HepG2 (cell line): Measurements from ENCODE around the gene NPW. TPM values are rescaled to one million over a fixed set of nuclear protein-coding genes. Genes with fewer than 3 reads are reported as not detected.

ENCODE experiments used
- BCL6 ChIP-seq: IDR thresholded peaks from 2 replicates; pipeline ENCODE4 v1.6.1; 2016; ENCODE audit warnings: missing genetic modification reagents, missing compliant biosample characterization
- CHCHD3 ChIP-seq: sonication (generic); formaldehyde crosslinking; IDR thresholded peaks from 2 replicates; pipeline ENCODE4 v1.8.0; 2022; ENCODE audit warnings: mild to moderate bottlenecking, missing genetic modification reagents, moderate library complexity
- CHD2 ChIP-seq: IDR thresholded peaks from 2 replicates; pipeline ENCODE4 v1.6.1; 2011; ENCODE audit warnings: low read depth, low read length, improper control_type of control experiment
- EED ChIP-seq: sonication (generic); formaldehyde crosslinking; IDR thresholded peaks from 2 replicates; pipeline ENCODE4 v1.5.0; 2020; ENCODE audit warnings: mild to moderate bottlenecking, missing genetic modification reagents
- FIP1L1 ChIP-seq: fragments of 200-400 bp; formaldehyde crosslinking; IDR thresholded peaks from 2 replicates; pipeline ENCODE4 v1.6.1; 2018; ENCODE audit warnings: low read depth, mild to moderate bottlenecking, low read length, moderate library complexity, borderline replicate concordance; ENCODE audit not compliant: insufficient read depth
- GTF3A ChIP-seq: sonication (generic); formaldehyde crosslinking; conservative IDR thresholded peaks from 2 replicates; pipeline ENCODE4 v1.4.0; 2020; ENCODE audit warnings: mild to moderate bottlenecking, missing genetic modification reagents
- KAT7 ChIP-seq: IDR thresholded peaks from 2 replicates; pipeline ENCODE4 v1.6.1; 2018; ENCODE audit warnings: borderline replicate concordance, missing compliant biosample characterization
- MAZ ChIP-seq, 2 experiments: sonication (generic) in 1 of 2; formaldehyde crosslinking in 1 of 2; IDR thresholded peaks; 2 replicates each; pipeline versions ENCODE4 v1.5.0 to v1.6.1; 2012 to 2020; ENCODE audit warnings: low read depth in 2 of 2, mild to moderate bottlenecking in 2 of 2, borderline replicate concordance in 1 of 2, improper control_type of control experiment in 1 of 2, low read length in 1 of 2, missing genetic modification reagents in 1 of 2, moderate library complexity in 1 of 2
- MEIS2 ChIP-seq: sonication (generic); formaldehyde crosslinking; IDR thresholded peaks from 2 replicates; pipeline ENCODE4 v1.9.0; 2021; ENCODE audit warnings: mild to moderate bottlenecking, missing genetic modification reagents
- MYNN ChIP-seq: sonication (generic); formaldehyde crosslinking; IDR thresholded peaks from 2 replicates; pipeline ENCODE4 v1.4.0; 2020; ENCODE audit warnings: mild to moderate bottlenecking, low read depth, missing genetic modification reagents
- PHF8 ChIP-seq: sonication (generic); formaldehyde crosslinking; IDR thresholded peaks from 2 replicates; pipeline ENCODE4 v1.5.0; 2020; ENCODE audit warnings: missing genetic modification reagents
- SP2 ChIP-seq: sonication (generic); formaldehyde crosslinking; IDR thresholded peaks from 2 replicates; pipeline ENCODE4 v1.5.1; 2020; ENCODE audit warnings: mild to moderate bottlenecking, missing genetic modification reagents
- SUZ12 ChIP-seq: fragments of 150-350 bp; IDR thresholded peaks from 2 replicates; pipeline ENCODE4 v1.6.1; 2014; ENCODE audit warnings: low read depth, low read length
- ZBTB1 ChIP-seq: sonication (generic); formaldehyde crosslinking; IDR thresholded peaks from 2 replicates; pipeline ENCODE4 v1.4.0; 2020; ENCODE audit warnings: missing genetic modification reagents, borderline replicate concordance
- ZNF24 ChIP-seq: fragments of 450-650 bp; IDR thresholded peaks from 2 replicates; pipeline ENCODE4 v1.6.1; 2017; ENCODE audit warnings: antibody characterized with exemption, mild to moderate bottlenecking
- ZNF274 ChIP-seq: sonication (generic); formaldehyde crosslinking; IDR thresholded peaks from 2 replicates; pipeline ENCODE4 v1.5.1; 2020; ENCODE audit warnings: mild to moderate bottlenecking, missing genetic modification reagents
- ZNF33B ChIP-seq: sonication (generic); formaldehyde crosslinking; IDR thresholded peaks from 2 replicates; pipeline ENCODE4 v1.5.1; 2020; ENCODE audit warnings: mild to moderate bottlenecking, missing genetic modification reagents
- ZNF431 ChIP-seq: sonication (generic); formaldehyde crosslinking; IDR thresholded peaks from 2 replicates; pipeline ENCODE4 v1.9.0; 2022; ENCODE audit warnings: missing genetic modification reagents, low read depth, mild to moderate bottlenecking, borderline replicate concordance
- polyA plus RNA-seq, 8 experiments: library from polyadenylated mRNA; depleted of rRNA in 3 of 8; stranded (reverse) in 7 of 8; unstranded in 1 of 8; fragments of >200 nt; fragmentation: Illumina TruSeq in 4 of 8; extraction: Trizol in 4 of 8; gene quantifications; 2 replicates each; pipeline versions ENCODE4 v1.2.1 to v1.2.3, GENCODE V29; 2011 to 2016; ENCODE audit warnings: low read depth in 4 of 8, missing spikeins in 1 of 8, mixed read lengths in 1 of 8; ENCODE audit not compliant: insufficient read depth in 1 of 8
- total RNA-seq, 5 experiments: library from RNA; depleted of rRNA; stranded (reverse); fragments of >200 nt; fragmentation: Illumina TruSeq; extraction: Trizol; gene quantifications; 2 replicates each; pipeline ENCODE4 v1.2.3, GENCODE V29; 2016; ENCODE audit warnings: low read depth in 1 of 5
- TF ChIP-seq, protein P1 (sequence below): fragments of 450-650 bp; IDR thresholded peaks from 2 replicates; pipeline ENCODE4 v1.6.1; 2016
- TF ChIP-seq, protein P2 (sequence below): IDR thresholded peaks from 2 replicates; pipeline ENCODE4 v1.6.1; 2016; ENCODE audit warnings: mild to moderate bottlenecking, missing biosample characterization, missing genetic modification reagents
- TF ChIP-seq, protein P3 (sequence below): sonication (generic); formaldehyde crosslinking; IDR thresholded peaks from 2 replicates; pipeline ENCODE4 v1.5.1; 2020; ENCODE audit warnings: missing genetic modification reagents, mild to moderate bottlenecking, borderline replicate concordance
- TF ChIP-seq, protein P4 (sequence below): sonication (generic); formaldehyde crosslinking; conservative IDR thresholded peaks from 2 replicates; pipeline ENCODE4 v1.8.0; 2022; ENCODE audit warnings: mild to moderate bottlenecking, moderate library complexity, missing genetic modification reagents
- TF ChIP-seq, protein P5 (sequence below): sonication (generic); formaldehyde crosslinking; IDR thresholded peaks from 2 replicates; pipeline ENCODE4 v1.4.0; 2020; ENCODE audit warnings: missing genetic modification reagents; ENCODE audit errors: not compliant biosample characterization

The NPW gene
- total and polyA plus RNA-seq, 2 of the 13 experiments (the other 11 are each of a cell fraction or from before 2014, with no cell fraction given) = 0.24 to 0.97 TPM

DNA sequence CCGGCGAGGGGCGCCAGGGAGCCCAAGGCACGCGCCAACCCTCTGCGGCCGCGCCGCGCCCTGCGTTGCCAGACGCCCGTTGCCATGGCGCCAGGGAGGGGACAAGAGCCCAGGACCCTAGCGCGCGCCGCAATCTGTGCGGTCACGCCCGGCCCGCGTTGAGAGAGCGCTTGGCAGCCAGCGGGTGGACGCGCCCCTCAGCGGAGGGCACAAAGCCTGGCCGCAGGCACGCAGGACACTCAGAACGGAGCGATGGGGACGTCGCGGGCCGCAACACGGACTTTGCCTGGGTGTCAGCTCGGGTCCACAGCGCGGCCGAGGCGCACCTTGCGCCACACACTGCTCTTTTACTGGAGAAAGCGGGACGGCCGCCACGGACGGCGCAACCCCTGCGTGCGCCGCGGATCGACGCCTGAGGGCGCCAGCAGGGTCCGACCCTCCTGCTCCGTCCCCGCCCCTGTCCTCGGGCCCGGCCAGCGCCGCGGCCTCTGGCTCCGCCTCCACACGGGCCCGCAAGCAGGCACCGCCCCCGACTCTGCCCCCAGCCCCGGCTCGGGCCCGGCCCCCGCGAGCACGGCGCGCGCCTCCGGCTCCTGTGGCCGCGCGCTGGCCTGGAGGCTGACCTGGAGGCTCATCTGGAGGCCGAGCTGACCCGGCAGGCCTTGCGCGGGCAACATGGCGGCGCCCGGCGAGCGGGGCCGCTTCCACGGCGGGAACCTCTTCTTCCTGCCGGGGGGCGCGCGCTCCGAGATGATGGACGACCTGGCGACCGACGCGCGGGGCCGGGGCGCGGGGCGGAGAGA lies 35.8 kb upstream of the NPW start, which contains the start of gene GFER (continued):
- TF ChIP-seq SP2 (CRISPR knock-in tag) (no peak; the same call in 1 of the 2 replicates), GTF3A (CRISPR knock-in tag) (0 out of 2 replicates have a peak, but pooled peaks have one; percentile 1), ZNF24 (peak; percentile 45; the same call in 1 of the 2 replicates), ZBTB1 (CRISPR knock-in tag) (no peak), EED (CRISPR knock-in tag) (0 out of 2 replicates have a peak, but pooled peaks have one; percentile 67), SUZ12 (peak; percentile 32; the same call in 1 of the 2 replicates), MAZ (IDR thresholded peaks at IDR 0.05; ENCODE audit: borderline replicate concordance, low read depth, low read length) (peak; percentile 76; the same call in 1 of the 2 replicates), MAZ (CRISPR knock-in tag; IDR thresholded peaks at IDR 0.05; ENCODE audit: low read depth) (peak; percentile 85), FIP1L1 (peak; percentile 82; the same call in 1 of the 2 replicates), ZNF274 (CRISPR knock-in tag) (no peak; the same call in 1 of the 2 replicates), ZNF33B (CRISPR knock-in tag) (no peak), CHD2 (no peak), ZNF431 (0 out of 2 replicates have a peak, but pooled peaks have one; percentile 30), PHF8 (CRISPR knock-in tag) (peak; percentile 61), BCL6 (CRISPR knock-in tag) (peak; percentile 40), MEIS2 (CRISPR knock-in tag) (peak; percentile 52; the same call in 1 of the 2 replicates), CHCHD3 (CRISPR knock-in tag) (no peak), MYNN (0 out of 2 replicates have a peak, but pooled peaks have one; percentile 76), KAT7 (CRISPR knock-in tag) (0 out of 2 replicates have a peak, but pooled peaks have one; percentile 37)
- TF ChIP-seq, protein P1, sequence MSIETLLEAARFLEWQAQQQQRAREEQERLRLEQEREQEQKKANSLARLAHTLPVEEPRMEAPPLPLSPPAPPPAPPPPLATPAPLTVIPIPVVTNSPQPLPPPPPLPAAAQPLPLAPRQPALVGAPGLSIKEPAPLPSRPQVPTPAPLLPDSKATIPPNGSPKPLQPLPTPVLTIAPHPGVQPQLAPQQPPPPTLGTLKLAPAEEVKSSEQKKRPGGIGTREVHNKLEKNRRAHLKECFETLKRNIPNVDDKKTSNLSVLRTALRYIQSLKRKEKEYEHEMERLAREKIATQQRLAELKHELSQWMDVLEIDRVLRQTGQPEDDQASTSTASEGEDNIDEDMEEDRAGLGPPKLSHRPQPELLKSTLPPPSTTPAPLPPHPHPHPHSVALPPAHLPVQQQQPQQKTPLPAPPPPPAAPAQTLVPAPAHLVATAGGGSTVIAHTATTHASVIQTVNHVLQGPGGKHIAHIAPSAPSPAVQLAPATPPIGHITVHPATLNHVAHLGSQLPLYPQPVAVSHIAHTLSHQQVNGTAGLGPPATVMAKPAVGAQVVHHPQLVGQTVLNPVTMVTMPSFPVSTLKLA = no peak
- TF ChIP-seq, protein P2, sequence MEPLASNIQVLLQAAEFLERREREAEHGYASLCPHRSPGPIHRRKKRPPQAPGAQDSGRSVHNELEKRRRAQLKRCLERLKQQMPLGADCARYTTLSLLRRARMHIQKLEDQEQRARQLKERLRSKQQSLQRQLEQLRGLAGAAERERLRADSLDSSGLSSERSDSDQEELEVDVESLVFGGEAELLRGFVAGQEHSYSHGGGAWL (CRISPR knock-in tag) = peak; percentile 80
- TF ChIP-seq, protein P3, sequence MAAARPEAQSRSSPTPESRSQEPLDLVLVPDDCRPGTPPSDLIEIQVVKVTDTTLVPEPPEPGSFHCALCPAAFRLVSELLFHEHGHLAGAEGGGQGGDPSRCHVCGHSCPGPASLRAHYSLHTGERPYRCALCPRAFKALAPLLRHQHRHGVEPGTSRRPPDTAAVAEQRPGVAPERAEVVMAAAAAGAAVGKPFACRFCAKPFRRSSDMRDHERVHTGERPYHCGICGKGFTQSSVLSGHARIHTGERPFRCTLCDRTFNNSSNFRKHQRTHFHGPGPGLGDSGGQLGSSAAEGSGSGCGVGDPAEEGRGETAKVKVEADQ (CRISPR knock-in tag) = peak; percentile 73; the same call in 1 of the 2 replicates
- TF ChIP-seq, protein P4, sequence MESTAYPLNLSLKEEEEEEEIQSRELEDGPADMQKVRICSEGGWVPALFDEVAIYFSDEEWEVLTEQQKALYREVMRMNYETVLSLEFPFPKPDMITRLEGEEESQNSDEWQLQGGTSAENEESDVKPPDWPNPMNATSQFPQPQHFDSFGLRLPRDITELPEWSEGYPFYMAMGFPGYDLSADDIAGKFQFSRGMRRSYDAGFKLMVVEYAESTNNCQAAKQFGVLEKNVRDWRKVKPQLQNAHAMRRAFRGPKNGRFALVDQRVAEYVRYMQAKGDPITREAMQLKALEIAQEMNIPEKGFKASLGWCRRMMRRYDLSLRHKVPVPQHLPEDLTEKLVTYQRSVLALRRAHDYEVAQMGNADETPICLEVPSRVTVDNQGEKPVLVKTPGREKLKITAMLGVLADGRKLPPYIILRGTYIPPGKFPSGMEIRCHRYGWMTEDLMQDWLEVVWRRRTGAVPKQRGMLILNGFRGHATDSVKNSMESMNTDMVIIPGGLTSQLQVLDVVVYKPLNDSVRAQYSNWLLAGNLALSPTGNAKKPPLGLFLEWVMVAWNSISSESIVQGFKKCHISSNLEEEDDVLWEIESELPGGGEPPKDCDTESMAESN = peak; percentile 75
- TF ChIP-seq, protein P5, sequence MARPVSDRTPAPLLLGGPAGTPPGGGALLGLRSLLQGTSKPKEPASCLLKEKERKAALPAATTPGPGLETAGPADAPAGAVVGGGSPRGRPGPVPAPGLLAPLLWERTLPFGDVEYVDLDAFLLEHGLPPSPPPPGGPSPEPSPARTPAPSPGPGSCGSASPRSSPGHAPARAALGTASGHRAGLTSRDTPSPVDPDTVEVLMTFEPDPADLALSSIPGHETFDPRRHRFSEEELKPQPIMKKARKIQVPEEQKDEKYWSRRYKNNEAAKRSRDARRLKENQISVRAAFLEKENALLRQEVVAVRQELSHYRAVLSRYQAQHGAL (CRISPR knock-in tag) = peak; percentile 37
